ENCODE results near the gene SLC4A2. TPM values are rescaled to one million over a fixed set of nuclear protein-coding genes. Genes with fewer than 3 reads are reported as not detected.
A peak's percentile ranks its signal among the peaks of the same experiment; 100 is the strongest.

SLC4A2 gene
- polyA plus RNA-seq, 3 donors: 21.6 to 132 (median 23.8) TPM

DNA sequence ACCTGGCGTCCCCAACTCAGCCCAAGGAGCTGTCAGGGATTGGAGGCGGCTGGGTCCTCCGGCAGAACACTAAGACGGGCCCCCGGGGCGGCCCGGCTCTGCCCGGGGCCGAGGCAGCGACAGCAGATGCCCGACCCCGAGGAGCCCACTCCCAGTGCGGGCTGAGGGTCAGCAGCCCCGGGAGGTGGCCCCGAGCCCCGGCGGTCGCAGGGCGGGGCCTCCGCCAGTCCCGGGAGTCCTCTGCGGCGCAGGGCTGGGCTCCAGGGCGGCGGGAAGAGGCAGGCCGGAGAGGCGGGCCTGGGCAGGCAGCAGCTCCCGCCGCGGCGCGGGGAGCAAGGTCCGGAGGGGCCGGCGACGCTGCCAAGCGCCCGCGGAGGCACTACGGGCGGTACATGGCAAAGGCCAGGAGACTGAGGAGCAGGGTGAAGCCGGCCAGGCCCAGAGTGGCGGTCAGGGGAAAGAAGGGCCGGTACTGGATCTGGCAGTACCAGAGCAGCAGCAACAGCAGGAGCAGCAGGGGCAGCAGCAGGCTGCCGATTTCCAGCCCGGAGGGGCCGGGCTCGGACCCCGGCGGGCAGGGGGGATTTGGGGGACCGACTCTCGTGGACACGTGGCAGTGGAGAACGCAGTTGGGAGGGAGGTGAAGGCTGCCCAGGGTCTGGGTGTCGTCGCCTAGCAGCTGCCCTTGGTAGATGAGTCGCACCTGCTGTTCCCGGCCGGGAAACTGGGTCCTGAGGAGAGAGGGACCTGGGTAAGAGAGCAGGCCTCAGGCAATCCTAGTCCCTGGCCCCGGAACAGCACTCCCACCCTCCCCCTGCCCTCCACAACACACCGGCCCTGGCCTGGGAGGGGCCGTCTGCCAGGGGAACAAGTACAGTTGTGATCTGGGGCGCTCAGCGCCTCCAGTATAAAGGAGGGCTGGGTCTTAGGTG is 22.0 kb downstream of the SLC4A2 start:
- Histone ChIP-seq H3K4me2 (replicated peaks; ENCODE audit: extremely low read depth, low read length, poor library complexity, severe bottlenecking) (peak overlapping the region; percentile 96), H3K9ac (ENCODE audit: insufficient read depth, low read length, poor library complexity, severe bottlenecking) (peak overlapping the region; percentile 91), H4K20me1 (ENCODE audit: insufficient read depth, low read length) (peaks cover 29% of the 10 kb centered on the region), H3K27ac (ENCODE audit: low read depth in 1 of 2, low read length in 2 of 2) (peak overlapping the region; percentile 52 to 83), H3K36me3 (replicated peaks in 1 of 2; ENCODE audit: control insufficient read depth in 1 of 2, insufficient read depth in 2 of 2, low read length in 2 of 2) (peaks cover 5 to 16% of the 10 kb centered on the region in 2 donors), H3K79me2 (ENCODE audit: insufficient read depth, low read length) (peaks cover 37% of the 10 kb centered on the region), H3K4me3 (replicated peaks in 1 of 3; ENCODE audit: low read depth in 2 of 3, low read length in 3 of 3) (peak overlapping the region in 2 of 3 experiments; percentile 88 to 92), H3K27me3 (ENCODE audit: control insufficient read depth in 2 of 2, insufficient read depth in 2 of 2, low read length in 2 of 2) (no peaks in the 10 kb centered on the region), H2AFZ (ENCODE audit: insufficient read depth, low read depth, low read length, poor library complexity, severe bottlenecking) (no peak overlapping the region), H3K4me1 (ENCODE audit: control insufficient read depth in 1 of 2, insufficient read depth in 2 of 2, low read length in 2 of 2) (peaks cover 44 to 60% of the 10 kb centered on the region in 2 donors), H3K9me3 (replicated peaks in 1 of 2; ENCODE audit: control insufficient read depth in 1 of 2, insufficient read depth in 1 of 2, low read length in 2 of 2) (no peaks in the 10 kb centered on the region)
- peaks cover 3 to 10% of the 10 kb centered on the region in 2 donors for H3K36me3 Mint-ChIP-seq
- H3K9me3 Mint-ChIP-seq: no peaks in the 10 kb centered on the region
- intact Hi-C loops (cut with micrococcal nuclease): loop anchor here in 1 of 2 donors (2.0 to 10.0 kb wide), 3 partner anchors 23 to 707 kb away; partner anchors contain the start of genes SLC4A2 and ZNF775
- TF ChIP-seq, protein P1, sequence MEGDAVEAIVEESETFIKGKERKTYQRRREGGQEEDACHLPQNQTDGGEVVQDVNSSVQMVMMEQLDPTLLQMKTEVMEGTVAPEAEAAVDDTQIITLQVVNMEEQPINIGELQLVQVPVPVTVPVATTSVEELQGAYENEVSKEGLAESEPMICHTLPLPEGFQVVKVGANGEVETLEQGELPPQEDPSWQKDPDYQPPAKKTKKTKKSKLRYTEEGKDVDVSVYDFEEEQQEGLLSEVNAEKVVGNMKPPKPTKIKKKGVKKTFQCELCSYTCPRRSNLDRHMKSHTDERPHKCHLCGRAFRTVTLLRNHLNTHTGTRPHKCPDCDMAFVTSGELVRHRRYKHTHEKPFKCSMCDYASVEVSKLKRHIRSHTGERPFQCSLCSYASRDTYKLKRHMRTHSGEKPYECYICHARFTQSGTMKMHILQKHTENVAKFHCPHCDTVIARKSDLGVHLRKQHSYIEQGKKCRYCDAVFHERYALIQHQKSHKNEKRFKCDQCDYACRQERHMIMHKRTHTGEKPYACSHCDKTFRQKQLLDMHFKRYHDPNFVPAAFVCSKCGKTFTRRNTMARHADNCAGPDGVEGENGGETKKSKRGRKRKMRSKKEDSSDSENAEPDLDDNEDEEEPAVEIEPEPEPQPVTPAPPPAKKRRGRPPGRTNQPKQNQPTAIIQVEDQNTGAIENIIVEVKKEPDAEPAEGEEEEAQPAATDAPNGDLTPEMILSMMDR (IDR thresholded peaks at IDR 0.05): no peak
- H3K27me3 Mint-ChIP-seq (ENCODE audit: low read depth in 3 of 3): peaks cover 0 to 2% (median 1%) of the 10 kb centered on the region in 3 donors
- H3K4me1 Mint-ChIP-seq: peaks cover 43% of the 10 kb centered on the region
- H3K27ac Mint-ChIP-seq: peak overlapping the region; percentile 28 to 84 (median 81)
- DNase-seq: no peak
- WGBS (ENCODE audit: insufficient coverage): 73% methylated on average over 47 of the region's 64 CpGs
- no peak overlapping the region for H3K4me3 Mint-ChIP-seq

All from CD14-positive monocyte (primary cell).